Measurements from ENCODE around the gene MAD2L1BP.

Gene MAD2L1BP

DNA sequence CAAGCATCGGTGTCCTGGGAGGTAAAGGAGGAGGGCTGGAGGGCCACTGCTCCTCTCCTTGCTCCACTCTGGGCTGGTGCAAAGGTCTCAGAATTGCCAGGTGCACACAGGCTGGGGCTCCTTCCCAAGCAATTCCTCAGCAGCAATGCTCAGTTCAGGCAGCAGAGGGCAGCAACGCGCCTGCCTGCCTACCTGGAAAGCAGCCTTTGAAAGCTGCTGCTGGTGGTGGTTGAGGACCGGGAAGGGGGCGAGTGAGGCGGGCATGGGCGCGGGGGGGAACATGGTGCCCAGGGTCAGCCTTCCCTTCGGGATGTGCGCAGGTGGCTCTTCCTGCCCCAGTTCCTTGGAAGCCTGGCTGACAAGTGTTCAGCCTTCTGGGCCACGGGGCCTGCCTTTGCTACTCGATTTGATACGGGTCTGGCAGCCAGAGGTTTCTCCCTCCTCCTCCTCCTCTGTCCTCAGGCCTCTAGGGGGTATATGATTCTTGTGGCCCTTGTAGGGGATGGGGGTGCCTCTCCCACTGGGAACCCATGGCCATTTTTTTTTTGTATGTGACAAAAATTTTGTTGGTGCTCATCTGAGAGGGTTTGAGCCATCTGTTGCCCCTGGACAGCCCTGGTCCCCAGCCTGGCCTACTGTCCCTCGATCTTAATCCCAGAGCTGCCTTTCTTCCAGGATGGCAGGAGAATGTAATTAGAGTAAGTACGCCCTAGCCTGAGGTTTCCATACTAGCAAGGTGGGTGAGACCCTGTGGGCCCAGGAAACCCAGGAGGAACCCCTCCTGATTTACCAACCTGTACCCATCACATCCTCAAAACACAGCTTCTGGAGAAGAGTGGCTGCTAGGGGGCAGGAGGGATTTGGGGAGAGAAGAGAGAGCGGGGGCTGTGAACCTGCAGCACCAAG, 31.9 kb downstream of the MAD2L1BP start:
- in situ Hi-C loops (cut with MboI; ENCODE audit: low sequenced_read_pairs): loop anchor here (25.0 kb wide), 1 partner anchor 420 kb away; no protein-coding TSS in a partner anchor
- Histone ChIP-seq H3K4me3 (no peak overlapping the region), H3K4me1 (no peaks in the 10 kb centered on the region)

DNA sequence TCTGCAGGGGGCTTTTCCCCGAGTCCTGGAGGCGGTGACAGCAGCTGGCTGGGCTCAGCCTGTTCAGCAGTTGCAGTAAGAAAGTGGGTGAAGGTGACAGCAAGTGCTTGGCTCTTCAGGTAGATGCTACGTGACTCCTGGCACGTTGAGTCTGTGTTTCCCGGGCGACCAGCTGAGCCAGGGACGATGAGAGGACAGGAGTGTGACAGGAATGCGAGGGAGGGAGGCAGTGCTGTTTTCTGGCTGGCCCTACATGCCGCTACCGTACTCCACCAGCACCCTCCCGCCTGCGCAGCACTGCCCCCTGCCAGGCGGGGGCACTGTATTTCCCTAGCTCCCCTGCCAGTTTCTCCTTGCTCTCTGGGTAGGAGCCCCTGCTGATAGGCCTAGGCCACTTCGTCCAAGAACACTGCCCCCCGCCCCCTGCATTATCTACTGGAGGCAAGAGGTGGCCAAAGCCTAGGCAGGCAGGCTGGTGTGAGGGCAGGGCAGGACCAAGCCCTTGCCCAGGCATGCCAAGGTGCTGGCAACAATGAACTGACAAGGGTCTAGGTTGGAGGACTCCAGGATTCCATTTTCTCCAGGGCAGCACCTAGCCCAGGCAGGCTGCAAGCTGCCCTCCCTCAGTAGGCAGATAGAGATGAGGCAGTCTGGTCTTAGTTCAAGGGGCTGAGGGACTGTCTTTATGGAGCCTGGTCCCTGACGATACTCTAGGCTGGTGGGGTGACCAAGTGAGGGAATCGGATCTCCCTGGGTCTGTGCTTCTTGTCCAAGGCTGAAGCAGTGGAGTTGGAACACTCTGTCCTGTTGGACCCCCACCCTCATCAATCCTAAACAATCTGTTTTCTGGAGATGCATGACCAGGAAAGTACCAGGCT, 32.8 kb downstream of the MAD2L1BP start:
- DNase-seq (ENCODE audit: low spot score in 2 of 2): peak; percentile 39 to 70
- no peak overlapping the region for H3K4me3 ChIP-seq
- in situ Hi-C loops (cut with MboI; ENCODE audit: low sequenced_read_pairs): loop anchor here (25.0 kb wide), 1 partner anchor 419 kb away; no protein-coding TSS in a partner anchor

More for the DNA sequence above, 31.9 kb downstream of the MAD2L1BP start:
- Histone ChIP-seq H3K27me3 (ENCODE audit: low read depth) (no peaks in the 10 kb centered on the region), H3K36me3 (replicated peaks) (peaks cover 12% of the 10 kb centered on the region), H3K9me3 (no peaks in the 10 kb centered on the region)
- peak; percentile 58 to 89 for DNase-seq (ENCODE audit: low spot score in 2 of 2)

DNA sequence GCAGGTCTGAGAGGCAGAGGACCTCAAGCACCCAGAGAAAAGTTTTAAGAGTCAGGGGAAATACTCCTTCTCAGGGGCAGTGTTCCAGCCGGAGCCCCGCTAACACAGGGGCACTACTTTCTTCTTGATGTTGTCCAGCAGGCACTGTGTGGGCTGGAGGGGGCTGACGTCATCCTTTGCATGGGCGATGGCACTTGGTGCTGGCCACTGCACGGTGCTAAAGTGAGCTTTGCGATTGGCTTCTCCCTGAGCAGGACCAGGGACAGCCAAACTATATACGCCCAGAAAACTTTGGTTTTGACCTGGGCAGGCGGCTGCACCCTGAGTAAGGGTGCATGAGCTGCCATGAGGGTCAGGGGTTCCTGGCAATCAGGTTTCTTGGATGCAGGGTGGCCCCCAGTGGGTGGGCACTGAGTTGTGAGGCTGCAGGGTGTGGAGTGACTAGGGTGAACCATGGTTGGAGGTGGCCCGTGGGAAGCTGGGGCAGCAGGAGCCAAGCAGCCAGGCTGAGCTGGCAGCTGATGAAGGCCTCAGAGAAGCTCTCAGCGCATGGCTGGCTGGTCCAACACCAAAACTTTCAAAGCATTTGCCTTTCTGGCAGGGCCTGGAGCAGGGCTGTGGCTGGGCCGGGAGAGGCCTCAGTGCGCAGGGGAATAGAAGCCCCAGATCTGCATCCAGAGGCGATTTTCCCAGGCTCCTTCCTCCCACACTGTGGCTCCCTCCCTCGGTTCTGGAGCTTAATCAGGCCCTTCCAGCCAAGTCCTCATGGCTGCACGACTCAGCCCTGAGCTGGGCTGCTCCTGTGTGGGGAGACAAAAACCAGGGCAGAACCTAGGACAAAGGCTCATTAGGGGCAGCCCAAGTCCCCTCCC, 33.6 kb downstream of the MAD2L1BP start:
- H3K36me3 ChIP-seq (replicated peaks): peaks cover 25% of the 10 kb centered on the region
- no peak for DNase-seq (ENCODE audit: low spot score in 2 of 2)

More for the DNA sequence above, 32.8 kb downstream of the MAD2L1BP start:
- Histone ChIP-seq H3K36me3 (replicated peaks) (peaks cover 17% of the 10 kb centered on the region), H3K4me1 (no peaks in the 10 kb centered on the region), H3K9me3 (no peaks in the 10 kb centered on the region), H3K27me3 (ENCODE audit: low read depth) (no peaks in the 10 kb centered on the region)

DNA sequence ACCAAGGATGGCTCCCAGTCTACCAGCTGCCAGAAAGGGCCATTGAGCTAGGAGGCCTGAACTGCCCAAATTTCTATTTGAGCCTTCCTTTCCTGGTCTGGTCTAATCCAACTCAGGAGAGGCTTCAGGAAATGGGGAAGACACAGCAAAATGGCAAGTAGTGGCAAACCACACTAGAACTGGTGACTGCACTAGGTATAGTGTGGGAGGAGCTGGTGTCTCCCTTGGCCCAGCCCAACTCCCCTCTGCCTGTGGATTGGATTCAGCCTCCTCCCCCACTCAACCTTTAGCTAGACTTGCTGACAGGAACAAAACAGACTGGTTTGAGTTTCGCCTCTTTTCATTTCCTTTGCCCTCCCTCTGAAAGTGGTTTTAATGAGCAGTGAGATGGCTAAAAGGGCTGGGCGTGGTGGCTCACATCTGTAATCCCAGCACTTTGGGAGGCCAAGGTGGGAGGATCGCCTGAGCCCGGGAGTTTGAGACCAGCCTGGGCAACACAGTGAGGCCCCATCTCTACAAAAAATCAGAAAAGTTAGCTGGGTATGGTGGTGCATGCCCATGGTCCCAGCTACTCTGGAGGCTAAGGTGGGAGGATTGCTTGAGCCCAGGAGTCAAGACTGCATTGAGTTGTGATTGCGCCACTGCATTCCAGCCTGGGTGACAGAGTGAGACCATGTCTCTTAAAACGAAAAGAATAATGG, 34.4 kb downstream of the MAD2L1BP start:
- Histone ChIP-seq H3K4me1 (no peaks in the 10 kb centered on the region), H3K4me3 (no peak overlapping the region), H3K36me3 (replicated peaks) (peaks cover 33% of the 10 kb centered on the region), H3K27me3 (ENCODE audit: low read depth) (no peaks in the 10 kb centered on the region), H3K9me3 (no peaks in the 10 kb centered on the region)
- in situ Hi-C loops (cut with MboI; ENCODE audit: low sequenced_read_pairs): loop anchor here (25.0 kb wide), 1 partner anchor 417 kb away; no protein-coding TSS in a partner anchor
- no peak for DNase-seq (ENCODE audit: low spot score in 2 of 2)

More for the DNA sequence above, 33.6 kb downstream of the MAD2L1BP start:
- H3K9me3 ChIP-seq: no peaks in the 10 kb centered on the region
- H3K27me3 ChIP-seq (ENCODE audit: low read depth): no peaks in the 10 kb centered on the region
- H3K4me1 ChIP-seq: no peaks in the 10 kb centered on the region
- in situ Hi-C loops (cut with MboI; ENCODE audit: low sequenced_read_pairs): loop anchor here (25.0 kb wide), 1 partner anchor 418 kb away; no protein-coding TSS in a partner anchor
- no peak overlapping the region for H3K4me3 ChIP-seq

DNA sequence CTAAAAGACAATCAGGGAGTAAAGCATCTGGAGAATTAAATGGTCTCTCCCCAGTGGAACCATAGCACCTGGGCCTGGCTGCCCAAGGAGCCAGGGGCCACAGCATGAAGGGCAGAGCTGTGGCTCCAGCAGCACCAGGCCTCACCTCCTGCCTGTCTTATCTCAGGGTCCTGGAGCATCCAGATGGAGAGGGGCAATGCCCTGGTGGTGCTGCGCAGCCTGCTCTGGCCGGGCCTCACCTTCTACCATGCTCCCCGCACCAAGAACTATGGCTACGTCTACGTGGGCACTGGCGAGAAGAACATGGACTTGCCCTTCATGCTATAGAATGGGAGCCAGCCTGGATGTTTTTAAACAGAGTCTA, 35.0 kb downstream of the MAD2L1BP start:
- Histone ChIP-seq H3K4me3 (no peak overlapping the region), H3K4me1 (no peaks in the 10 kb centered on the region), H3K27me3 (ENCODE audit: low read depth) (no peaks in the 10 kb centered on the region), H3K36me3 (replicated peaks) (peaks cover 39% of the 10 kb centered on the region), H3K9me3 (no peaks in the 10 kb centered on the region)
- in situ Hi-C loops (cut with MboI; ENCODE audit: low sequenced_read_pairs): loop anchor here (25.0 kb wide), 1 partner anchor 417 kb away; no protein-coding TSS in a partner anchor
- no peak for DNase-seq (ENCODE audit: low spot score in 2 of 2)

DNA sequence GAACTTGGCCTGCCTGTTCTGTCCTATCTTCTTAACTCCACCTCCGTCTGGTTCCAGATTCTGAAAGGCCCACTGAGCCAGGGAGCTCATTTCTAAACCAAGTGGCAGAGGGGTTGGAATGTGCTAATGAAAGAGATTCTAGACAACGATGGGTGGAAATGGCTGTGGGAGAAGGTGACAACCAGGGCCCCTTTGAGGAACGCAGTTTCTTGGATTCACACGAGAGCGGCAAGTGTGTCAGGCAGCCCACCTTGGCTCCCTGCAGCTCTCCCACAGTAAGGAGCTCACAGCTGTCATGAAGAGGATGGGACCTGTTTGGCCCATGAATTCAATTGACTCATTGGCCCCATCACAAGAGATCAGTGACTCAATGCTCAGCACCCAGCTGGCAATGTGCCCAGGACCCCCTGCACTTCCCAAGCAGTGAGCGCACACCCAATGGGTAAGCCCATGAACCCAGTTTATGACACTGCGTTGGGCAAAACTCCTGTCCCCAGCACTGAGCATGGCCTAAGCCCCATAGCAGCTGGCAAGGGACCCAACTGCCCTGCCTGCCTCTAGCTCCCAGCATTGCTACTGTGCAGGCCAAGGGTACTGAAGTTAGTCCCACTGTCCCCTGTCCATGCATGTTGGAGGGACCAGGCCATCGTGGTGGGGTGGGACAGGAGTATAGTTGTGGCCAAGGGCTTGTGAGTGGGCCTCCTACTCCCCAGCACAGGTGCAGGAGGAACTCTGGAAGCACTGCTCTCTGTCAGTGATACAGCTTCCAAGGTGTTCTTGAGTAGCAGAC, 35.6 kb downstream of the MAD2L1BP start:
- no peaks in the 10 kb centered on the region for H3K27me3 ChIP-seq (ENCODE audit: low read depth)
- H3K4me1 ChIP-seq: no peaks in the 10 kb centered on the region
- DNase-seq (ENCODE audit: low spot score in 2 of 2): no peak
- no peak overlapping the region for H3K4me3 ChIP-seq
- peaks cover 42% of the 10 kb centered on the region for H3K36me3 ChIP-seq (replicated peaks)
- in situ Hi-C loops (cut with MboI; ENCODE audit: low sequenced_read_pairs): loop anchor here (25.0 kb wide), 1 partner anchor 416 kb away; no protein-coding TSS in a partner anchor
- no peaks in the 10 kb centered on the region for H3K9me3 ChIP-seq

DNA sequence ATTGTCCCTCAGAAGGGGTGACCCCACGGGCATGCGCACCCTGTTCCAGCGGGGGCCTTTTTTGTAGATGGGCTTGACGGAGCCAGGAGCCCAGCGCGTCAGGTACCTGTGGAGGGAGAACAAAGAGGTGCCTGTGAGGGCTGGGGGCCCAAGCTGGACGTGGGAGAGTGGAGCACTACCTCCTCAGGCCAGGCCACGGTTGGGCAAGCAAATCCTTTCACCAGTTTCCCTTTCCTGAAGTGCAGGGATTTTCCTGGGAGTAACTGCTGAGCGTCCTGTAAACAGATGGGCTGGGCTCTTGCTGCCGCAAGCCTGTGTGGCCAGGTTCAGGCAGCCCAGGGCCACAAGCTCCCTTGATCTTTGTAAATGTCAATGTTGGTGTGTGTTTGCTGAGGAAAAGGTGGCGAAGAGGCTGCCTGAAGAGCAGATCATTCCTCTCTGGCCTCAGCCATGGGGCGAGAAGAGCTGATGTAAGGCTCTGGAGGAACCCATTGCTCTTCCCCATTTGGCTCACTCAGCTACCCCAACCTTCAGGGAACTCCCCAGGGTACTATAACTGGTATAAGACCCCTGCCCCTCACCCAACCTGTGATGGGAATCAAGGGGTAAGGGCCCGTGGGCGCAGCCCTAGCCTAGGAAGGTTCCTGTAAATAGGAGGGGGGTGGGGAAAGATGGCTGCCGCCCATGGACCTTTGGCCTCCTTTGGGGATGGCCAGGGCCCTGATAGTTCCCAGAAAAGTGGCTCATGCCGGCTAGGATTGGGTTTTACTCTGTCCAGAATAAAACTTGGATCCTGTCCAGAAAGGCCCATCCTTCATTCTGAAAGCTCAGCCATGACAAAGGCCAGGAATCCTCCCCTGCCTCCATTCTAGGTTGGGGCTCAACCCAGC, 36.4 kb downstream of the MAD2L1BP start:
- H3K4me3 ChIP-seq: no peak overlapping the region
- in situ Hi-C loops (cut with MboI; ENCODE audit: low sequenced_read_pairs): loop anchor here (25.0 kb wide), 1 partner anchor 415 kb away; no protein-coding TSS in a partner anchor

DNA sequence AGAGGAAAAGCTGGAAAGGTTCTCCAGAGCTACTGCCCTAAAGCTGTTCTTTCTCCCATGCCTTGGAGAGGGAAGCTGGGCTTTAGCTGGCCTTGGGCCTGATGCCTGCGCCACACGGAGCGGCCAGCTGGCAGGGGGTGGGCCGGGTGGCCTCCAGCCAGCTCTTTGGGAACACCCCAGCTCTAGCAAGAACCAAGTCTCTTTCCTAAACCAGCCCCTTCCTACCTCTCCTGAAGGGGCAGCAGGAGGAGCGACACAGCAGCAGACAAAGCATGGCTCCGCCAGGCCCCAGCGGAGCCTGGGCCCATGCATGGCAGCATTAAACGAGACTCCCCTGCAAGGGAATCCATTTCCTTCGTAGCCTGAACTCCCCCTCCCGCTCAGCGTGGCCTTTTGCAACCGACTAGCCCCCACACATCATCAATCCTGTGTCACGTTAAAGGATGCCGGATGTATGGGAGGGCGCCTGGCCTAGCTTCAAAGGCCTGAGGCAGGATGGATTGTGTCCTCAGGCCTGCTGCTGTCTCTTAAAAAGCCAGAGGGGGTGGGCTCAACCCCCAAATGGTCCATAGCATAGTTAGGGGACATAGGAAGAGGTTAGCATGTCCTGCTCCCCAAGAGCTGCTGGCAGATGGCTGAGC, 37.9 kb downstream of the MAD2L1BP start:
- Histone ChIP-seq H3K36me3 (replicated peaks) (peaks cover 64% of the 10 kb centered on the region), H3K4me1 (no peaks in the 10 kb centered on the region), H3K4me3 (no peak overlapping the region), H3K9me3 (no peaks in the 10 kb centered on the region), H3K27me3 (ENCODE audit: low read depth) (no peaks in the 10 kb centered on the region)
- in situ Hi-C loops (cut with MboI; ENCODE audit: low sequenced_read_pairs): loop anchor here (25.0 kb wide), 1 partner anchor 414 kb away; no protein-coding TSS in a partner anchor
- DNase-seq (ENCODE audit: low spot score in 2 of 2): no peak

More for the DNA sequence above, 36.4 kb downstream of the MAD2L1BP start:
- H3K4me1 ChIP-seq: no peaks in the 10 kb centered on the region
- no peak for DNase-seq (ENCODE audit: low spot score in 2 of 2)
- H3K9me3 ChIP-seq: no peaks in the 10 kb centered on the region
- H3K36me3 ChIP-seq (replicated peaks): peaks cover 51% of the 10 kb centered on the region
- no peaks in the 10 kb centered on the region for H3K27me3 ChIP-seq (ENCODE audit: low read depth)

DNA sequence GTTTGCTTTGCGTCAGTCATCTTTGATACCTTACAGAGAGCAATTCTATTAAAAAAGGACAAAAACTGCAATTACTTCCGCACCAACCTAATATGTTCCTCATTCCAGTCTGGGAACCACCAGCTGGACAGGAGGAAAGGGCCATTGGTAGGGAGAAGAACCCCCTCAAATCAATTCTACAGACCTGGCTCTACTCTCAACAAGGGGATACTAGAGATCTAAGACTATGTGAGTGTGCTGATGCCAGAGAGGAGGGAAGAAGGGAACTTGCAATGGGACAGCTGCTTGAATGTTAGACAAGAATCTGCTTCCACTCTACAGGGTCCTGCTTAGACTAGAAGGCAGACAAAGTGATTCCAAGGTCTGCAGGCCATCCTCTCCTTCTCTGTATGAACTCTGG, 38.7 kb downstream of the MAD2L1BP start:
- Histone ChIP-seq H3K27me3 (ENCODE audit: low read depth) (no peaks in the 10 kb centered on the region), H3K9me3 (no peaks in the 10 kb centered on the region), H3K4me3 (no peak overlapping the region), H3K36me3 (replicated peaks) (peaks cover 71% of the 10 kb centered on the region), H3K4me1 (no peaks in the 10 kb centered on the region)
- DNase-seq (ENCODE audit: low spot score in 2 of 2): no peak
- in situ Hi-C loops (cut with MboI; ENCODE audit: low sequenced_read_pairs): loop anchor here (25.0 kb wide), 1 partner anchor 413 kb away; no protein-coding TSS in a partner anchor

DNA sequence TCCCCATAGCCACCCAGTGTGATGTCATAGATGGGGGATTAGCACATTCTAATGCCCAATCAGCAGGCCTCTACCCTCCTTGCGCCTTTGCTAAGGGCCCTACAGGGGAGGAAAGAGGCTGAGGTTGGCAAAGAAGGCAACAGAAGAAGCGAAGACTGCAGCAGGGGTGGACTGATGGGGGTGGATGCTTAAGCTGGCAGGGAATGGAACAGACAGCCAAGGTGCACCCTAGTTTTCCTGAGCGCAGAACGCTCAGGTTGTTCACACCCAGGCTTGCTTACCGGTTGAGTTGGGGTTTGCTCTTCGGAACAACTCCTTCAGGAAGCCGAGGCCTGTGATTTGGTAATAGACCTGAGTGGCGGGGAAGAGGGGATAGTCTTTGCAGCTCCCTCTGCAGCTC, 39.3 kb downstream of the MAD2L1BP start:
- in situ Hi-C loops (cut with MboI; ENCODE audit: low sequenced_read_pairs): loop anchor here (25.0 kb wide), 1 partner anchor 412 kb away; no protein-coding TSS in a partner anchor
- no peaks in the 10 kb centered on the region for H3K27me3 ChIP-seq (ENCODE audit: low read depth)
- H3K36me3 ChIP-seq (replicated peaks): peaks cover 76% of the 10 kb centered on the region
- no peaks in the 10 kb centered on the region for H3K9me3 ChIP-seq
- no peak for DNase-seq (ENCODE audit: low spot score in 2 of 2)
- H3K4me3 ChIP-seq: no peak overlapping the region
- no peaks in the 10 kb centered on the region for H3K4me1 ChIP-seq
